ENCODE data around the gene ISG15. TPM values are rescaled to one million over a fixed set of nuclear protein-coding genes. Genes with fewer than 3 reads are reported as not detected.

ISG15 gene
- total and polyA plus RNA-seq, 2 of the 13 experiments (the other 11 are each of a cell fraction or from before 2014, with no cell fraction given), result 42.1 to 54.9 TPM

- TF ChIP-seq U2AF1 (optimal IDR thresholded peaks at IDR 0.05; ENCODE audit: low read depth, low read length) (peak; percentile 32), ZNF382 (CRISPR knock-in tag; IDR thresholded peaks at IDR 0.05; ENCODE audit: borderline replicate concordance) (no peak), ZMYM2 (CRISPR knock-in tag; IDR thresholded peaks at IDR 0.05) (peak; percentile 93), ZNF737 (CRISPR knock-in tag; IDR thresholded peaks at IDR 0.05; ENCODE audit: borderline replicate concordance) (no peak), HNRNPUL1 (IDR thresholded peaks at IDR 0.05; ENCODE audit: low read depth, low read length) (no peak), KLF6 (CRISPR knock-in tag; IDR thresholded peaks at IDR 0.05) (peak; percentile 67; the same call in 1 of the 2 replicates), ZBTB1 (CRISPR knock-in tag; IDR thresholded peaks at IDR 0.05; ENCODE audit: borderline replicate concordance) (0 out of 2 replicates have a peak, but pooled peaks have one; percentile 35), LRRFIP1 (CRISPR knock-in tag; conservative IDR thresholded peaks at IDR 0.05) (no peak), FUBP1 (CRISPR knock-in tag; IDR thresholded peaks at IDR 0.05; ENCODE audit: borderline replicate concordance) (no peak), SP5 (CRISPR knock-in tag; IDR thresholded peaks at IDR 0.05; ENCODE audit: borderline replicate concordance, low read depth) (peak; percentile 68), SRSF1 (optimal IDR thresholded peaks at IDR 0.05; ENCODE audit: low read depth, low read length) (peak; percentile 88), HIC2 (CRISPR knock-in tag; IDR thresholded peaks at IDR 0.05; ENCODE audit: low read depth) (no peak), MAZ (IDR thresholded peaks at IDR 0.05; ENCODE audit: borderline replicate concordance, low read depth, low read length) (peak; percentile 85; the same call in 1 of the 2 replicates), MAZ (CRISPR knock-in tag; IDR thresholded peaks at IDR 0.05; ENCODE audit: low read depth) (peak; percentile 72), SMAD3 (CRISPR knock-in tag; IDR thresholded peaks at IDR 0.05) (0 out of 2 replicates have a peak, but pooled peaks have one; percentile 21), POLR2A (IDR thresholded peaks at IDR 0.05; ENCODE audit: insufficient read depth in 1 of 2, low read depth in 2 of 2, low read length in 2 of 2) (peak in 1 of 2 experiments; percentile 56; a peak in 2 of 4 replicates), ISX (CRISPR knock-in tag; conservative IDR thresholded peaks at IDR 0.05) (0 out of 2 replicates have a peak, but pooled peaks have one; percentile 56), ZNF121 (CRISPR knock-in tag; IDR thresholded peaks at IDR 0.05) (peak; percentile 53; the same call in 1 of the 2 replicates), POGK (CRISPR knock-in tag; conservative IDR thresholded peaks at IDR 0.05) (peak; percentile 92), ATF7 (IDR thresholded peaks at IDR 0.05) (peak; percentile 100), ATF7 (CRISPR knock-in tag; IDR thresholded peaks at IDR 0.05) (peak; percentile 100)
Observed at GRCh38 chr1:1000357-1001056, 12.8 kb upstream of the ISG15 start (continued).

Data from HepG2 (cell line).